NCI-H2107 treated with DMSO at 0.1 percent for 48 hours (cell line): ENCODE results near the gene BTF3L4.

Experiments
- DNase-seq: peaks from one replicate; lab custom pipeline; 2025; ENCODE audit not compliant: unreplicated experiment; lab: John Stamatoyannopoulos, UW

The BTF3L4 gene

DNA sequence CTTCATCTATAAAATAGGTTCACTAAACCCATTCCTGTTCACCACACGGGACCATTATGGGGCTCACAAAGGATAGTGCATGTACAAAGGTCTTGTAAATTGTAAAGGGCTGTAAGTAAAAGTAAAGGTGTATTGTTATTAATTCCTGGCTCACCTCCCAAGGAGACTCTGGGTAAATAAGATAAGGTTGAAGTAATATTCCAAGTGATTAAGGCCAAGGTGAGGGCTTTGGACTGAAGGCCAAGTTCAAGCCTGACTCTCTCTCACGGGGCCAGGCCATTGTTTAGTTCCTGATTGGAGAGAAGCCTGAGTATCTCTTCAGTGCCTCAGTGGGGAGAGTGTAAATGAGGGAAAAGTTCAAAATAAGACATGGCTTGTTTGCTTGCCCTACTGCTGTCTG is 66.3 kb downstream of the BTF3L4 start:
- DNase-seq, result no peak

GRCh38 chr1:52123622-52124021 is 67.5 kb downstream of the BTF3L4 start:
- DNase-seq, result no peak

DNA sequence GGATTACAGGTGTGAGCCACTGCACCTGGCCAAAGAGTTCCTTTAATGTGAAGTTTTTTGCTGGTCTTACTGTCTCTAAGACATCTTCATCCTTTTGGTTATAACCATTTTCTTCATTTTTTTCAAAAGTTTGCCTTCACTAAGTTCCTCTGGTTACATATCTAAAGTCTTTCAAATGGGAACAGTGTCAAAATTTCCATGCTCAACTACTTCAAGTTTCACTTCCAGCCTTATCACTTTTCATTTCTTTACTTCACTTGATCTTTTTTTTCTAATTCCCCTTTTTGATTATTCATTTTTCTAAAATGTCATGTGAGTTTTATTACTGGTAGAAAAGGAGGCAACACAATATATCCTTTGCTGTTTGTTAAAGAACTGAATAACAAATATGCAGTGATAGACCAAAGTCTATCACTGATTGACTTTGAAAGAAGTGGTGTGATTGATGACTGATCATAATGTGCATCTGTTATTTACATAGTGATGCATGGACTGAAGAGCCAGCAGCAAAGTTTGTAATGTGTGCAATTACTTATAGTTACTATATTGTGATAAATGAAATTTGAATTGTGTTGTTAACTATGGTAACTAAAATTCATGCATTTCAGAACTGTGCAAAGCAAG is 69.8 kb downstream of the BTF3L4 start:
- DNase-seq, result no peak

DNA sequence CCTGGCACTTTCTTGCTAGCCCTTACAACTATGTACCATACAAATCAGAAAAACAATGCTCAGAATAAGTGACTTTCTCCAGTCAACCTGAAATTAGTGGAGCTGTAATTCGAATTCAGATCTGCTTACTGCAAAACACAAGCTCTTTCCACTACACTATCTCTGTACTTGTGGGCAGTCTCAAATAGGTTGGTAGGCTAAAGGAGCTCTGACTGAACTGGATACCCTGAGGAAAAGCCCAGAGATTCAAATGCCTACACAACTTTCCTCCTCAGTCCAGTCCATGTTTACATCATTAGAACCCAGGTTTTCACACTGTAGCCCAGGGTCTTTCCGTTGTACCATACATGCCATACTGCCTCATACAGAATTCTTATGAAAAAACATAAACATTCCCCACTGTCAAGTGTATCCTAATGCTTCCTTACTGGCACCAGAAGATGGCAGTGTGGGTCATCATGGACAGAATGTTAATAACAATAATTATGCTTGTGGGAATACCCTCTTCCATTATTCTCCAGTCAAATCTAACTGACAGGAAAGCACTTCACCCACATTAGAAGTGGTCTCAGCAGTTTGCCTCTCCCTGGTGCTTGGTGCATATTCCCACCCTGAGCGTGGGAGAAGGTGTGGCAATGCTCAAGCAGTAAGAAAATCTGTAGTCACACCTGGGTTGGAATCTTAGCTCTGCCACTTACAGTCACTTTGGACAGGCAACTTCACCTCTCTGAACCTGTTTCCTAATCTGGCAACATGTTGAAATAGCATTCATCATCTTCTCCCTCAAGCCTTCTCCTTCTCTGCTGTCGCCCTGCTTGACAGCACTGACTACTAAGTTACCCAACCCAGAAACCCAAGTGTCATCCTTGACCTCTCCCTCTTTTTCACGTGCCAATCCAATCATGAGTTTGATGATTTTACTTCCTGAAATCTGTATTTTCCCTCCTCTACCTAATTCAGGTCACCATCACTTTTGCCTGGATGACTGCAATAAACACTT is 71.4 kb downstream of the BTF3L4 start:
- peak; percentile 56 for DNase-seq

- DNase-seq, result peak; percentile 41
Measured at GRCh38 chr1:52139817-52140540, 83.9 kb downstream of the BTF3L4 start.
